ENCODE measurements around the gene PTPN1.
"Not testable (repeated sequence)": the region's sequence is repeated elsewhere in the genome, so short reads cannot be mapped to it uniquely, and the experiment has no call there.

The PTPN1 gene

DNA sequence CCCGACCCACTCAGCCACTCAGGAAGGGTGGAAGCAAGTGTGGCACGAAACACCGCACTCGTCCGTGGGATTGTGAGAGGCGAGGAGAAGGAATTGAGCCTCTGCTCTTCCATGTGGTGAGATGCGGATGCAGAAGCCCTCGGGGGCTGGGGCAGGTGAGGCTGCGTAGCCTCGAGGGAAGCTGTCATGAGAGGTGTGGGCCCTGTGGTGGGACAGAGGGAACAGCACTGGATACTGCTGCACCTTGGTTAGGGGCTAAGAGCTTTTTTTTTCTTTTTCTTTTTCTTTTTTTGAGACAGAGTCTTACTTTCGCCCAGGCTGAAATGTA lies 86.5 kb downstream of the PTPN1 start:
- H3K4me3 ChIP-seq (ENCODE audit: low read depth, low read length): no peak overlapping the region
- no peak for DNase-seq (ENCODE audit: low read depth)
- TF ChIP-seq, protein P1, sequence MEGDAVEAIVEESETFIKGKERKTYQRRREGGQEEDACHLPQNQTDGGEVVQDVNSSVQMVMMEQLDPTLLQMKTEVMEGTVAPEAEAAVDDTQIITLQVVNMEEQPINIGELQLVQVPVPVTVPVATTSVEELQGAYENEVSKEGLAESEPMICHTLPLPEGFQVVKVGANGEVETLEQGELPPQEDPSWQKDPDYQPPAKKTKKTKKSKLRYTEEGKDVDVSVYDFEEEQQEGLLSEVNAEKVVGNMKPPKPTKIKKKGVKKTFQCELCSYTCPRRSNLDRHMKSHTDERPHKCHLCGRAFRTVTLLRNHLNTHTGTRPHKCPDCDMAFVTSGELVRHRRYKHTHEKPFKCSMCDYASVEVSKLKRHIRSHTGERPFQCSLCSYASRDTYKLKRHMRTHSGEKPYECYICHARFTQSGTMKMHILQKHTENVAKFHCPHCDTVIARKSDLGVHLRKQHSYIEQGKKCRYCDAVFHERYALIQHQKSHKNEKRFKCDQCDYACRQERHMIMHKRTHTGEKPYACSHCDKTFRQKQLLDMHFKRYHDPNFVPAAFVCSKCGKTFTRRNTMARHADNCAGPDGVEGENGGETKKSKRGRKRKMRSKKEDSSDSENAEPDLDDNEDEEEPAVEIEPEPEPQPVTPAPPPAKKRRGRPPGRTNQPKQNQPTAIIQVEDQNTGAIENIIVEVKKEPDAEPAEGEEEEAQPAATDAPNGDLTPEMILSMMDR (IDR thresholded peaks at IDR 0.05; ENCODE audit: control insufficient read depth, extremely low read depth, insufficient read depth): no peak

DNA sequence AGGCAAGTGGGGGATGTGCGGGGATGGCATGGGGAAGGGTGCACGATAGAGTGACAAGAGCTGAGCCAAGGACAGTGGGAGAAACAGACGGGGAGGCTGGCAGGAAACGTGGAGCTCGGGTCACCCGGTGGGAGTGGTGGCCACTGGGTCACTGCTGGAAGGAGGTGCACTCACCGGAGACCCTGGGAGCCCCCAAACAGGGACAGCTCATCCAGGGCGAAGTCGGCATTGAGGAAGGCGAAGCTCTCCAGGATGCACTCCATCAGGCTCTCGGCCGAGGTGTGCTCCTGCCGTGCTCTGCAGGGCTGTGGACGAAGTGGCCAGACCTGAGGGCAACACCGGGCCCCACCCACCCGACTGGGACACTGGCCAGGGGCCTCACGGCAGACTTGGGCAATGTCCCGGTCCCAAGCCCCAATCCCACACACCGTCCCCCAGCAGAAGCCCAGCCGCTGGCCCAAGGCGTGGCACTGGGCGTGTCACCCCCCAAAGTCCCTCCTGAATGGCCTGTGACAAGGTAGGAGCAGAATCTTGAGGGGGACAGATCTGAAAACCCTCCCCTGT lies 87.3 kb downstream of the PTPN1 start:
- no peak for DNase-seq (ENCODE audit: low read depth)
- TF ChIP-seq, protein P1 (IDR thresholded peaks at IDR 0.05; ENCODE audit: control insufficient read depth, extremely low read depth, insufficient read depth): no peak
- no peak overlapping the region for H3K4me3 ChIP-seq (ENCODE audit: low read depth, low read length)

DNA sequence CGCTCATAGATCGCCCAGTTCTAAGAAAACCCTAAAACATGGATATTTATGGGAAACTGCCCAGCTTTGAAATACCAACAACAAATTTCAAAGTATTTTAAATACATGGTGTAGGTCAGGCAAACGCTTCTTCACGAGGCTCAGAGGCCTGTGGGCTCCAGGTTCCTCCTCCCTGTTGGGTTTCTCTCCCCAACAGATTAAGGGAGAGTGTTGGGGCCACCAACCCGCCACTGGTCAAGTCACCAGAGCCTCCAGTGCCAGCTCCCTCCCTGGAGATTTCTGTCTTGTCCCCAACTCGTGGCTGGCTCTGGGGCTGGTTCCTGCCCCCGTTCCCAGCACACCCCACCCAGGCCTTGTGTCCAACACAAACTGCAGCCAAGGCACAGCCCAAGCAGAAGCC lies 87.9 kb downstream of the PTPN1 start:
- DNase-seq (ENCODE audit: low read depth): no peak
- no peak overlapping the region for H3K4me3 ChIP-seq (ENCODE audit: low read depth, low read length)
- TF ChIP-seq, protein P1 (IDR thresholded peaks at IDR 0.05; ENCODE audit: control insufficient read depth, extremely low read depth, insufficient read depth): no peak

DNA sequence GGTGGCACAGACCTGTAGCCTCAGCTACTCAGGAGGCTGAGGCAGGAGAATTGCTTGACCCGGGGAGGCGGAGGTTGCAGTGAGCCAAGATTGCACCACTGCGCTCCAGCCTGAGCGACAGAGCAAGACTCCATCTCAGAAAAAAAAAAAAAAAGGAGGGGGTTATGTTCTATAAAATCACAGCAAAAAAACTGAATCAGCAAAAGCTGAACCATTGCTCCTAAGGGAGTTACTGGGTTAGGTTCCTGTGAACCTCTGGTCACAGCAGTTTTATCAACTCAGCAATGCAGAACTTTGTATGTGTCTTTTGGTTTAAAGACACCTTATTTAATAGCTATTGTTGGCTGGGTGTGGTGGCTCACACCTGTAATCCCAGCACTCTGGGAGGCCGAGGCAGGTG lies 88.6 kb downstream of the PTPN1 start:
- not testable (repeated sequence) for H3K4me3 ChIP-seq (ENCODE audit: low read depth, low read length); DNase-seq (ENCODE audit: low read depth)

DNA sequence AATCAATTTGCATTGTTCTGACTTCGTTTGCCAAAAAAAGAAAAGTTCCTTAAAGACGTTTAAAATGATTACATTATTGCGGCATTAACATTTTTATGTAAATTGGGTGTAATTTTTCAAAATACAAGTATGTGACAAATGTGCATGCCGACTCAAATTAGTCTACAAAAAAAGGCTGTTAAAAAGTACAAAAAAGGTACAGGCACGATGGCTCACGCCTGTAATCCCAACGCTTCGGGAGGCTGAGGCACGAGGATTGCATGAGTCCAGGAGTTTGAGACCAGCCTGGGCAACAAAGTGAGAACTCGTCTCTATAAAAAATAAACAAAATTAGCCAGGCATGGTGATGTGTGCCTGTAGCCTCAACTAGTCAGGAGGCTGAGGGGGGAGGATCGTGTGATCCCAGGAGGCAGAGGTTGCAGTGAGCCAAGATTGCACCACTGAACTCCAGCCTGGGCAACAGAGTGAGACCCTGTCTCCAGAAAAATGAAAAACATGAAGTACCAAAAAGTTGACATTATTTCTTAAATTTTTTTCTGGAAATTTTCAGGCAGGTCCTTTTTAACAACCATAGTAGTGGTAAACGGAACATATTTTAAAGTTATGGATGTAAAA lies 90.2 kb downstream of the PTPN1 start:
- DNase-seq (ENCODE audit: low read depth): no peak
- TF ChIP-seq, protein P1 (IDR thresholded peaks at IDR 0.05; ENCODE audit: control insufficient read depth, extremely low read depth, insufficient read depth): no peak
- H3K4me3 ChIP-seq (ENCODE audit: low read depth, low read length): no peak overlapping the region

DNA sequence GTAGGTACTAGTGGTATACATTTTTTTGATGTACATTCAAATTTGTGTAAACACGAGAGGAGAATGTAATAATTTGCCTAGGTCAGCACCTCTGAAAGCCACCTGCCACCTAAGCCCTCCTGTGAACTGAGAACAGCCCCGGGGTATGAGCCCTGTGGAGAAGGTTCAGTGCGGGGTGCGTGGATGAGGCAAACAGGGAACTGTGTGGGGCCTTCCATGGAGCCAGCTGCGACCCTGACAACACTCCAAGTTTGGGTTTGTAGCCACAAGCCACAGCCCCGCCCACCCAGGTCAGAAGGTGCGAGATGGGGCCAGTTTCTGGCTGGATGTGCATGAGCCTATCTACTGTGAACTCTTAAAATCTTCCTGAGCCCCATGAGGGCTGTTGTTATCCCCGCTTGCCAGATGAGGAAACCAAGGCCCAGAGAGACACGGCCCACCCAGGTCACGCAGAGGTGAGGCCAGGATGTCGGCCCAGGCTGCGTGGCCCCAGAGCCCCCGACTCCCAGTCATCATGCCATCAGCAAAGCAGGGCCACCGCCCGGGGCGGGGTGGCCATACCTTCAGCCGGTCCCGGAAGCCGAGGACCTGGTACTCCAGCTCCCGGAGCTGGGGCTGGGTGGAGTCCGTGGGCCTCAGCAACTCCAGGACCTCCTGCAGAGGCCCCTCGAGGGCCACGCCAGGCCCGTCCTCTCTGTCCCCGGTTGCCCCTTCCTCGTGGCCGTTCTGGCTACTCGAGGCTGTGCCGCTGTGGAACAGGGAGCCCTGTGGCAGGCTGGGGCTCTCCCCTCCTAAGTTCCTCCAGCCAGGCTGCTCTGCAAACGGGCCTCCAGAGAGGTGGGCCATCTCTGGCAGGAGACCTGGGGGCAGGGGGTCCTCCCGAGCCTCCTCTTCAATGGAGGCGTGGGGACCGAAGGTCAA lies 91.6 kb downstream of the PTPN1 start:
- TF ChIP-seq, protein P1 (IDR thresholded peaks at IDR 0.05; ENCODE audit: control insufficient read depth, extremely low read depth, insufficient read depth): no peak

DNA sequence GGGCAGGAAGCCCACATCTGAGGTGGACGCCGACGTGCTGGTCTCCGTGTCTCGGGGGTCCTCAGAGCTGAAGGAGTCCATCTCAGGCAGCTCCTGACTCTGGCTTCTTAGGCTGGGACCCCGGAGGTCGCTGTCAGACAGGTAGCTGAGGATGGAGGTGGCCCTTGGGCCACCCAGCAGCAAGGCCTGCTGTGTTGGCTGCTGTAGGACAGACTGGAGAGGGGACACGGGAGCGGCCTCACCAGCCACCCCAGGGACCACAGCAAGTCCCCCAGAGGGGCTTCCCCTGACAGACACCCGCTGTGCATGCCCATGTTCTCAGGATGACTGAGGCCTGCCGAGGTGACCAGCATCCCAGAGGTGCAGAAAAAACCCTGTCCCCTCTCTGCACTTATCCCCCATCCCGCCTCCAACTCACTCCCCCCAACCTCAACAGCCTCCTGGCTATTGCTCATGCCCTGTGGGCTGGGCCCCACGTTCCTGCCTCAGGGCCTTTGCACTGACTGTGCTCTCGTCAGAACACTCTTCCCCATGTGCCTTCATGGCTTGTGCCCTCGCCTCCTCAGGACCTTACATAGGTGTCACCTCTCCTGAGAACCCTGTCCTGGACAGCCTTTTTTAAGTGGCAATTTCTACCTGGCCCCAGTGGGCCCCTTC lies 92.4 kb downstream of the PTPN1 start:
- TF ChIP-seq, protein P1 (IDR thresholded peaks at IDR 0.05; ENCODE audit: control insufficient read depth, extremely low read depth, insufficient read depth): no peak
- no peak for DNase-seq (ENCODE audit: low read depth)
- H3K4me3 ChIP-seq (ENCODE audit: low read depth, low read length): no peak overlapping the region

More for the DNA sequence above, 91.6 kb downstream of the PTPN1 start:
- no peak for DNase-seq (ENCODE audit: low read depth)
- no peak overlapping the region for H3K4me3 ChIP-seq (ENCODE audit: low read depth, low read length)

Data from LNCaP clone FGC (cell line).